GM10266 (cell line): ENCODE data around the gene LRIF1.

Source experiments
- DNase-seq: peaks from one replicate; pipeline ENCODE4 v3.0.0; 2012; ENCODE audit errors: extremely low spot score
- TF ChIP-seq, protein P1 (sequence below): IDR thresholded peaks from 2 replicates; pipeline ENCODE4 v1.5.1; 2012; ENCODE audit warnings: mild to moderate bottlenecking, low read depth; ENCODE audit not compliant: control insufficient read depth, insufficient read depth; ENCODE audit errors: missing control alignments

The LRIF1 gene

DNA sequence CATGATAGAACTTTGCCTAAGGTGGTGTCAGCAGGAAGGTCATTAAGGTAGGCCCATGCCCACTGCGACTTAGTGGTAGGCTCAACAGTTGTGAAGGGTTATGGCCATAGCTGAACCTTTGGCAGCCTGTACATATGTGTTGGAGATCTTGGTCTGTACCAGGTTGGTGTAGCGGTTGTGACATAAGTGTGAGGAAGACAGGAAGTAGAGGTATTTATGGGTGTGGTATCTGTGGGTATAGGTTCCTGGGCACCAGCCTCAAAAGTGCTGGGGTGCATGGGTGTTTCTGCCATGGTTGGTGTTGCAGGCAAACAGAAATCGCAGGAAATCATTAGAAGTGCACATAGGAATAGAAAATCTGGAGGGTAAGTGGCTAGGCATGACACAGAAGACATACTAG, 18.6 kb upstream of the LRIF1 start:
- DNase-seq = no peak
- TF ChIP-seq, protein P1, sequence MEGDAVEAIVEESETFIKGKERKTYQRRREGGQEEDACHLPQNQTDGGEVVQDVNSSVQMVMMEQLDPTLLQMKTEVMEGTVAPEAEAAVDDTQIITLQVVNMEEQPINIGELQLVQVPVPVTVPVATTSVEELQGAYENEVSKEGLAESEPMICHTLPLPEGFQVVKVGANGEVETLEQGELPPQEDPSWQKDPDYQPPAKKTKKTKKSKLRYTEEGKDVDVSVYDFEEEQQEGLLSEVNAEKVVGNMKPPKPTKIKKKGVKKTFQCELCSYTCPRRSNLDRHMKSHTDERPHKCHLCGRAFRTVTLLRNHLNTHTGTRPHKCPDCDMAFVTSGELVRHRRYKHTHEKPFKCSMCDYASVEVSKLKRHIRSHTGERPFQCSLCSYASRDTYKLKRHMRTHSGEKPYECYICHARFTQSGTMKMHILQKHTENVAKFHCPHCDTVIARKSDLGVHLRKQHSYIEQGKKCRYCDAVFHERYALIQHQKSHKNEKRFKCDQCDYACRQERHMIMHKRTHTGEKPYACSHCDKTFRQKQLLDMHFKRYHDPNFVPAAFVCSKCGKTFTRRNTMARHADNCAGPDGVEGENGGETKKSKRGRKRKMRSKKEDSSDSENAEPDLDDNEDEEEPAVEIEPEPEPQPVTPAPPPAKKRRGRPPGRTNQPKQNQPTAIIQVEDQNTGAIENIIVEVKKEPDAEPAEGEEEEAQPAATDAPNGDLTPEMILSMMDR = no peak

DNA sequence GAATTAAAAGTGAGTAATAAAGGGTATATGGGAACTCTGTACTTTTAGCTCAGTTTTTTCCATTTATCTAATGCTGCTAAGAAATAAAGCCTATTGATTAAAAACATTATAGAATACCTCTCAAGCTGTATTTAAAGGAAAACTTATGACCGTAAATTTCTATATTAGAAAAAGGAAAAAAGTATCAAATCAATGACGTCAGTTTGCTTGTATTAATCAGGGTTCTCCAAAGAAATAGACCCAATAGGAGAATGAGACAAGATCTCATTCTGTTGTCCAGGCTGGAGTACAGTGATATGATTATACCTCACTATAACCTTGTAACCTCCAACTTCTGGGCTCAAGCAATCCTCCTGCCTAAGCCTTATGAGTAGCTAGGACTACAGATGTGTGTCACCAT, 15.4 kb upstream of the LRIF1 start:
- no peak for DNase-seq
- TF ChIP-seq, protein P1 = no peak

DNA sequence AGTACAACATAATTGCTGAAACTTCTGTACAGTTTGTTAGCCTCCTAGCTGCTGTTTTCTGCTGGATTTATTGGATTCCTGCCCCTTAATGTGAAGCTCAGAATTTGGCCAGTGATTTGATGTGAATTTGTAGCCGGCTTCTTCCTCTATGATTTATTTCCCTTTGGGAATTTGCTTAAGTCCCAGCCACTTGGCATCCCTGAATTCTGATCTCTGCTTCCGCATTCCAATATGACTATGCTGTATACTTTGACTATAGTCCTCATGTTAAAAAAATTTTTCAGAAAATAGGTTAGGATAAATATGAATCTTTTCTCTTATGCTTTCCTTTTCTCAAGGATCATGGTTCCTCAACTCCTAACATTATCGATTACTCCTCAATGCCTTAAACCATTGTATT, 12.4 kb upstream of the LRIF1 start:
- no peak for DNase-seq
- TF ChIP-seq, protein P1 = no peak

DNA sequence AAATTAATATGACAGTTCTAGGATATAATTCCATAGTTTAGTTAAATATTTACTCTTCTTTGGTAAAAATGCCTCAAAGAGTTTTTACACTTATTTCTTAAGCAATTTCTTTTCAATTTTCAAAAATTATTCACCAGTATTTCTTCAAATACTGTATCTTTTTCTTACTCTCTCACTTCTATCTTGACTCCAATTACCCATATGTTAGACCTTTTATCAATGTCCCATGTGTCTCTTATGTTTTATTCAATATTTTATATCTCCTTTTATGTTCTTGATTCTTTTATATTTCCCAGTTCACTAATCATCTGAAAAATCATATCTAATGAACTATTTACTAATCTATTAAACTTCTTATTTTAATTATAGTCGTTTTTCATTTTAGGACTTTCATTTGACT, 11.5 kb upstream of the LRIF1 start:
- TF ChIP-seq, protein P1 = no peak

DNA sequence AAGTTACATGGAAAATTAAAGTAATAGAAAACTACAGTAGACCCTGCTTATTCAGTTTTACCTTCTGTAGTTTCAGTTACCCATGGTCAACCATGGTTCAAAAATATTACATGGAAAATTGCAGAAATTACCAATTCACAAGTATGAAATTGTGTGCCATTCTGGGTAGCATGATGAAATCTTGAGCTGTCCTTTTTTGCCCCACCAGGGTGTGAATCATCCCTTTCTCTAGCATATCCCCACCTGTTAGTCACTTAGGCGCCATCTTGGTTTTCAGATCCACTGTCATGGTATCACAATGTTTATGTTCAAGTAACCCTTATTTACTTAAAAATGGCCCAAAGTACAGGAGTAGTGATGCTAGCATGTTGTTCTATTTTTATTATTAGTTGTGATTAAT, 3.5 kb upstream of the LRIF1 start:
- TF ChIP-seq, protein P1 = no peak
- DNase-seq = no peak

More for the DNA sequence above, 11.5 kb upstream of the LRIF1 start:
- DNase-seq = no peak

DNA sequence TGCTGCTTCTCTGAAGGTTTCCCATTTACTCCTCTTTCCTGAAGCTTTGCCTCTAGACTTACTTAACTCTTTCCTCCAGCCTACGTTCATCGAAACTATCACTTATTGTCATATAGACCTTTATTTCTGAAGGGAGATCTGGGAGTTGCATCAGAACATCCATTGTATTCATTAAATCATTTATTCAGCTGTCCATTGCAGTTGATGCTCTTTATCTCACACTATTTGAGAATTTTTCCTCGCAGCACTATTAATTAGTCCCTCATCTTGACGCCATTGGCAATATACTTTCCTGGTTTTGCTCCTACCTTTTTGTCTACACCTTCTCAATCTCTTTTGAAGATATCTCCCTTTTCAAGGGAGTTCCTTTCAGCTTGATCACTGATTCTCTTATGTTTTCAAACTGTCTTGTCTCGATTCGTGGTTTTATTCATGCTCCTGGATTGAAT, 757 bp upstream of the LRIF1 start:
- no peak for DNase-seq
- TF ChIP-seq, protein P1 = no peak

DNA sequence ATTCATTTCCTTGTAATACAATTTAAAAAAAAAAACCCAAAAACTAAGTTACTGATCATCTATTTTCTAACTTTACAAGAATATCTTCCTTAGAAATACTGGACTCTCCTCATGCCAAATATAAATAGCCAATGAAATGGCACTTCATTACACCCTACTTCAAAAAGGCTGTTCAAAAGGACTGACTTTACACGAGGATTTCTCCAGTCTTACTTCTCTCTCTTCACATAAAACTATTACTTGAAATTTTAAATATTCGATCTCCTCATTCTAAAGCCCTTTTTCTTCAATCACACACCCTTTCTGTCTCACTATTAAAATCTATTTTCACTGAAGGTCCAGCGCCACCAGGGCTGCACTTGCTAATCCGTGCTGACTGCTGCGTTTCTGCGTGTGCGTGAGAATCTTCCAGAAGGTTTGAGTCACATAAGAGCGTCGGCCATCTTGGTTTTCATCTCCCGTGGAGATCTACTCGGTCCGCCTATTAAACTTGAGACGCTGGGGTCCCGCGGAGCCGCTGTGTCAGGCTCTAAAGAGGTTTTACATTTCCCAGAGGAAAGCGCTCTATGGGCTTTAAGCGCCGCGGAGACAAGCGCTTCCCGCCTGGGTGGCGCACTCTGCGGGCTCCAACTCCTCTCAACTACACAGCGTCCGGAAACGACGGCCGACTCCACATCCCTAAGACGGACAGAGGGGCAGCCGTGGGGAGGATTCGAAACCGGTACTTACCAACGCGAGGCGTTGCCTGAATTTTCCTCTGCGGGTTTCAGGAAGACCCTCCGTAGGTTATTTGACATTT, 631 bp downstream of the LRIF1 start:
- DNase-seq = peak; percentile 26
- TF ChIP-seq, protein P1 = peak; percentile 12
